Fibroblast of lung (primary cell): Measurements from ENCODE around the gene PIM3.

ENCODE experiments used
- CTCF ChIP-seq, 2 donors: IDR thresholded peaks in 1 of 2; conservative IDR thresholded peaks in 1 of 2; 1 replicate in 1 of 2; 2 replicates in 1 of 2; pipeline ENCODE4 v1.5.1; 2011 to 2012; ENCODE audit warnings: low read length in 2 of 2, control low read depth in 1 of 2, inconsistent platforms in 1 of 2, low read depth in 1 of 2, mild to moderate bottlenecking in 1 of 2
- EZH2 ChIP-seq: IDR thresholded peaks from 2 replicates; pipeline ENCODE4 v1.5.1; 2012; ENCODE audit warnings: low read length, control low read depth, mild to moderate bottlenecking; ENCODE audit errors: missing control alignments

GRCh38 chr22:50002791-50003190, 42.2 kb downstream of the PIM3 start:
- TF ChIP-seq CTCF (conservative IDR thresholded peaks at IDR 0.05 in 1 of 2, IDR thresholded peaks at IDR 0.05 in 1 of 2; ENCODE audit: low read depth in 1 of 2, low read length in 2 of 2) = no peak
- no peak for TF ChIP-seq EZH2
